Measurements from ENCODE around the gene DTNA. TPM values are rescaled to one million over a fixed set of nuclear protein-coding genes. Genes with fewer than 3 reads are reported as not detected.
A peak's percentile ranks its signal among the peaks of the same experiment; 100 is the strongest.

The DTNA gene
- total RNA-seq (2022) (9.0 and 10.9 TPM in 2 replicates), Bru-seq, nascent RNA (percentile 46 among the genes with signal in this experiment), BruChase-seq, experiment 1, labeled RNA remaining after a 6-hour chase (percentile 46 among the genes with signal in this experiment), BruChase-seq, experiment 2, labeled RNA remaining after a 2-hour chase (percentile 44 among the genes with signal in this experiment)
- long read RNA-seq, partial matches to known transcripts: 1 of 2 reads
- long read RNA-seq, other reads (novel, unspliced or antisense): 1 of 2 reads

- no TSS peak for BruUV-seq (replicated peaks)
- DNase-seq: peak; percentile 14
- TF ChIP-seq CTCF (IDR thresholded peaks at IDR 0.05; ENCODE audit: unreplicated experiment): no peak
- CTCF ChIA-PET: interaction anchor here (1.8 kb wide), 1 partner anchor 49 kb away, joined by 5 read pairs; no protein-coding TSS in a partner anchor
- Mint-ChIP-seq H3K27ac (ENCODE audit: unreplicated experiment) (no peak within 1 kb of the TSS), H3K27me3 (ENCODE audit: unreplicated experiment) (no peaks in the 10 kb centered on the region), H3K4me1 (ENCODE audit: low read depth, unreplicated experiment) (peaks cover 23% of the 10 kb centered on the region), H3K4me3 (ENCODE audit: low read depth, unreplicated experiment) (no peak within 1 kb of the TSS), H3K36me3 (ENCODE audit: insufficient read depth, unreplicated experiment) (peaks cover 8% of the 10 kb centered on the region), H3K9me3 (ENCODE audit: low read depth, unreplicated experiment) (no peaks in the 10 kb centered on the region)
- intact Hi-C loops (cut with micrococcal nuclease; ENCODE audit: unreplicated experiment): loop anchor here (5.0 kb wide), 1 partner anchor 48 kb away; no protein-coding TSS in a partner anchor
Measured at GRCh38 chr18:34709750-34710441, at the start of gene DTNA. DTNA (plus strand) TSS chr18:34710298; CDS start chr18:34755977, 45,679 bp downstream.

- no peak for DNase-seq
- Mint-ChIP-seq H3K27ac (ENCODE audit: unreplicated experiment) (no peak overlapping the region), H3K9me3 (ENCODE audit: low read depth, unreplicated experiment) (no peaks in the 10 kb centered on the region), H3K4me1 (ENCODE audit: low read depth, unreplicated experiment) (peaks cover 30% of the 10 kb centered on the region), H3K27me3 (ENCODE audit: unreplicated experiment) (no peaks in the 10 kb centered on the region), H3K36me3 (ENCODE audit: insufficient read depth, unreplicated experiment) (no peaks in the 10 kb centered on the region), H3K4me3 (ENCODE audit: low read depth, unreplicated experiment) (no peak overlapping the region)
- intact Hi-C loops (cut with micrococcal nuclease; ENCODE audit: unreplicated experiment): loop anchor here (5.0 kb wide), 2 partner anchors 47 to 62 kb away; no protein-coding TSS in a partner anchor
- TF ChIP-seq CTCF (IDR thresholded peaks at IDR 0.05; ENCODE audit: unreplicated experiment): no peak
- BruUV-seq (replicated peaks): no TSS peak
- CTCF ChIA-PET: interaction anchor here (1.1 to 2.6 kb wide), 4 partner anchors 18 to 128 kb away, joined by 3 to 25 read pairs (median 5); partner anchors contain the start of gene DTNA
Measured at GRCh38 chr18:34660572-34660971, 49.5 kb upstream of the DTNA start.

GRCh38 chr18:34661464-34662087 is 48.5 kb upstream of the DTNA start:
- H3K36me3 Mint-ChIP-seq (ENCODE audit: insufficient read depth, unreplicated experiment): no peaks in the 10 kb centered on the region

More at GRCh38 chr18:34661464-34662087, 48.5 kb upstream of the DTNA start:
- intact Hi-C loops (cut with micrococcal nuclease; ENCODE audit: unreplicated experiment): loop anchor here (1.0 to 5.0 kb wide), 3 partner anchors 46 to 127 kb away; no protein-coding TSS in a partner anchor
- Mint-ChIP-seq H3K27ac (ENCODE audit: unreplicated experiment) (peak overlapping the region; percentile 41), H3K4me3 (ENCODE audit: low read depth, unreplicated experiment) (no peak overlapping the region), H3K27me3 (ENCODE audit: unreplicated experiment) (no peaks in the 10 kb centered on the region), H3K9me3 (ENCODE audit: low read depth, unreplicated experiment) (no peaks in the 10 kb centered on the region), H3K4me1 (ENCODE audit: low read depth, unreplicated experiment) (peaks cover 30% of the 10 kb centered on the region)
- CTCF ChIA-PET: interaction anchor here (0.5 to 2.6 kb wide), 15 partner anchors 12 to 1994 kb away, joined by 3 to 25 read pairs (median 4); partner anchors contain the start of gene DTNA
- peak; percentile 83 for TF ChIP-seq CTCF (IDR thresholded peaks at IDR 0.05; ENCODE audit: unreplicated experiment)
- DNase-seq: peak; percentile 33
- BruUV-seq (replicated peaks): no TSS peak
